ENCODE results near the gene CYTH4.
"Not testable (repeated sequence)": the region's sequence is repeated elsewhere in the genome, so short reads cannot be mapped to it uniquely, and the experiment has no call there.

CYTH4 gene

GRCh38 chr22:37310075-37310606 is 27.8 kb downstream of the CYTH4 start:
- DNase-seq (ENCODE audit: low read depth in 2 of 2) = no peak

- no peak for DNase-seq (ENCODE audit: low read depth in 2 of 2)
These were observed 28.7 kb downstream of the CYTH4 start for GRCh38 chr22:37310815-37311595.

- DNase-seq (ENCODE audit: low read depth in 2 of 2) = no peak
These were observed 29.5 kb downstream of the CYTH4 start for GRCh38 chr22:37311761-37312312.

GRCh38 chr22:37312549-37313183 is 30.4 kb downstream of the CYTH4 start:
- DNase-seq (ENCODE audit: low read depth in 2 of 2) = no peak

GRCh38 chr22:37313376-37314314 is 31.3 kb downstream of the CYTH4 start:
- no peak for DNase-seq (ENCODE audit: low read depth in 2 of 2)

- DNase-seq (ENCODE audit: low read depth in 2 of 2) = no peak
These were observed 32.2 kb downstream of the CYTH4 start for GRCh38 chr22:37314315-37315074.

- no peak for DNase-seq (ENCODE audit: low read depth in 2 of 2)
These were observed 34.1 kb downstream of the CYTH4 start for GRCh38 chr22:37316405-37316804.

GRCh38 chr22:37316875-37317371 is 34.6 kb downstream of the CYTH4 start:
- peak; percentile 46 to 55 for DNase-seq (ENCODE audit: low read depth in 2 of 2)

GRCh38 chr22:37317698-37318210 is 35.4 kb downstream of the CYTH4 start:
- DNase-seq (ENCODE audit: low read depth in 2 of 2) = no peak

- DNase-seq (ENCODE audit: low read depth in 2 of 2) = no peak
These were observed 36.2 kb downstream of the CYTH4 start for GRCh38 chr22:37318364-37319109.

- DNase-seq (ENCODE audit: low read depth in 2 of 2) = no peak
These were observed 37.2 kb downstream of the CYTH4 start for GRCh38 chr22:37319469-37319868.

GRCh38 chr22:37320726-37321677 is 38.7 kb downstream of the CYTH4 start:
- DNase-seq (ENCODE audit: low read depth in 2 of 2) = no peak

GRCh38 chr22:37324340-37325038 is 42.2 kb downstream of the CYTH4 start:
- no peak for DNase-seq (ENCODE audit: low read depth in 2 of 2)

- DNase-seq (ENCODE audit: low read depth in 2 of 2) = no peak
These were observed 42.7 kb downstream of the CYTH4 start for GRCh38 chr22:37325039-37325395.

- DNase-seq (ENCODE audit: low read depth in 2 of 2) = no peak
These were observed 44.4 kb downstream of the CYTH4 start for GRCh38 chr22:37326726-37327125.

- no peak for DNase-seq (ENCODE audit: low read depth in 2 of 2)
These were observed 45.7 kb downstream of the CYTH4 start for GRCh38 chr22:37328017-37328416.

- not testable (repeated sequence) for DNase-seq (ENCODE audit: low read depth in 2 of 2)
These were observed 46.4 kb downstream of the CYTH4 start for GRCh38 chr22:37328538-37329237.
